ENCODE data around the gene GCGR.

Gene GCGR

GRCh38 chr17:81803728-81804558, at the start of gene GCGR:
Gene GCGR (plus strand): TSS chr17:81804150. CDS start chr17:81809019, 4,869 bp downstream.
- no peak for DNase-seq (ENCODE audit: low spot score)

DNA sequence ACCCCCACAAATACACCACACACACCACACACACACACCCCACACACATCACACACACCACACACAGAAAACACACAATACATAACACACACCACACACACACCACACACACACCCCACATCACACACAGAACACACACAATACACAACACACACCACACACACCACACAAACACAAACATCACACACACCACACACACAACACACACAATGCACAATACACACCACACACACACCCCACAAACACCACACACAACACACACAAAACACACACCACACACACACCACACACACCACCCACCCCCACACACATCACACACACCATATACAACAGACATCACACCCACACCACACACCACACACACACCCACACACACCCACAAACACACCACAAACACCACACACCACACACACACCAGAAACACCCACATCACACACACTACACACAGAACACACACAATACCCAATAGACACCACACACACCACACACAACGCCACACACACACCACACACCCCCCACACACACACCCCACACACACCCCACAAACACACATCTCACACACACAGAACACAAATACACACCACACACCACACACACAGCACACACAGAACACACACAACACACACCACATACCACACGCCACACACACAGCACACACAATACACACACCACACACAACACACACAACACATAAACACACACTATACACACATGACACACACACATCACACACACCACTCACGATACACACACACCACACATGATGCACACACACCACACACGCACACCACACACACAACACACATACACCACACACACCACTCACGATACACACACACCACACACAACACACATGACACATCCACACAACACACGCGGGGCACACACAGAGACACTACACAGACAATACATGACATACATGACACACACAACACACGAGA, 11.0 kb upstream of the GCGR start:
- DNase-seq (ENCODE audit: low spot score): no peak

DNA sequence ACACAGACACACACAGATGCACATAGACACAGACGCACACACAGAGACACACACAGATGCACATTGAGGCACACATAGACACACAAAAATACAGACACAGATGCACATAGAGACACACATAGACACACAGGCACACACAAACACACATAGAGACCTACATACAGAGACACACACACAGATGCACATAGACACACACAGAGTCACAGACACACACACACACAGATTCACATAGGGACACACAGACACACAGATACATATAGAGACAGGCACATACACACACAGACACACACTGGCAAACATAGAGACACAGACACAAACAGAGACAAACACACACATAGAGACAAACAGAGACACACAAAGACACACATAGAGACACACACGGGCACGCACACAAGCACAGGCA, 9.9 kb upstream of the GCGR start:
- no peak for DNase-seq (ENCODE audit: low spot score)

- DNase-seq (ENCODE audit: low spot score): no peak
These were observed 9.4 kb upstream of the GCGR start for GRCh38 chr17:81794509-81794908.

DNA sequence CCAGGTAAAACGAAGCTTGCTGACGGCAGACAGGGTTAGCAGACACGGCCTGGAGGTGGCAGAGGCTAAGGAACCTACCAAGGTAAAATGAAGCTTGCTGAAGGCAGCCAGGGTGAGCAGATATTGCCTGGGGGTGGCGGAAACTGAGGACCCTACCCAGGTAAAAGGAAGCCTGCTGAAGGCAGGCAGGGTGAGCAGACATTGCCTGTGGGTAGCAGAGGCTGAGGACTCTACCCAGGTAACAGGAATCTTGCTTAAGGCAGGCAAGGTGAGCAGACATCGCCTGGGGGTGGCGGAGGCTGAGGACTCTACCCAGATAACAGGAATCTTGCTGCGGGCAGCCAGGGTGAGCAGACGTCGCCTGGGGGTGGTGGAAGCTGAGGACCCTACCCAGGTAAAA, 2.6 kb upstream of the GCGR start:
- DNase-seq (ENCODE audit: low spot score): no peak

GRCh38 chr17:81802048-81802758, 1.7 kb upstream of the GCGR start:
- no peak for DNase-seq (ENCODE audit: low spot score)

DNA sequence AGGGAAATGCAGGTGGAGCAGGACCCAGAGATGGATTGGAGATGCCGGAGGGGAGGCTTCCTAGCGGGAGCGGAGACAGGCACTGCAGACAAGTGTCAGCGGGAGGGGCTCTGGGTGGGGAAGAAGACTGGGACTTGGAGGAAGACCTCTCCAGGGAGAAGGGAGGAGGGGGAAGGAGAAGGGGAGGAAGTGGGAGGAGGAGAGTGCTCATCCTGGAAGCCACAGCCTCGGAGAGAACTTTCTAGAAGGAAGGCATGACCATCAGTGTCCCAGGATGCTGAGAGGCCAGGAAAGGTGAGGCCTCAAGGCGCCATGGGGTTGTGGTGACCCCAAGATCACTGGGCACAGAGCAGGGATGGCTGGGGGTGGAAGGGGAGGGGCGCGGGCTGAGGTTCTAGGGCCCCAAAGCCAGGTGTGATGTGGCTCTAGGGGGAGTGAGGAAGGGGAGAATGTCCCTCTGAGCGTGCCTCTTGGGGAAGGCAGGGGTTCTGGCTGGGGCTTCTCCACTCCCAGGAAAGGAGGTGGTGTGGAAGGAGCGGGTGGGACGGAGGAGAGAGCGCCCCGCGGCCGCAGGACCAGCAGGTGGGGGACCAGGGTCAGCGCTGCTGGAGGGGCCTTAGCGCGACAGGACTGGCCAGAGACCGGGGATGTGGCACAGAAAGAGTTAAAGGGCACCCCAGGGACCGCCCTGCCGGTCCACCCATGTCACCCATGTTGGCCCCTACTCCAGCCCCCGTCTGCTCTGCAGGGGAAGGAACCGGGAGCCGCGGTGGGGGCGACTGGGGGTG, 900 bp upstream of the GCGR start:
- DNase-seq (ENCODE audit: low spot score): no peak

DNA sequence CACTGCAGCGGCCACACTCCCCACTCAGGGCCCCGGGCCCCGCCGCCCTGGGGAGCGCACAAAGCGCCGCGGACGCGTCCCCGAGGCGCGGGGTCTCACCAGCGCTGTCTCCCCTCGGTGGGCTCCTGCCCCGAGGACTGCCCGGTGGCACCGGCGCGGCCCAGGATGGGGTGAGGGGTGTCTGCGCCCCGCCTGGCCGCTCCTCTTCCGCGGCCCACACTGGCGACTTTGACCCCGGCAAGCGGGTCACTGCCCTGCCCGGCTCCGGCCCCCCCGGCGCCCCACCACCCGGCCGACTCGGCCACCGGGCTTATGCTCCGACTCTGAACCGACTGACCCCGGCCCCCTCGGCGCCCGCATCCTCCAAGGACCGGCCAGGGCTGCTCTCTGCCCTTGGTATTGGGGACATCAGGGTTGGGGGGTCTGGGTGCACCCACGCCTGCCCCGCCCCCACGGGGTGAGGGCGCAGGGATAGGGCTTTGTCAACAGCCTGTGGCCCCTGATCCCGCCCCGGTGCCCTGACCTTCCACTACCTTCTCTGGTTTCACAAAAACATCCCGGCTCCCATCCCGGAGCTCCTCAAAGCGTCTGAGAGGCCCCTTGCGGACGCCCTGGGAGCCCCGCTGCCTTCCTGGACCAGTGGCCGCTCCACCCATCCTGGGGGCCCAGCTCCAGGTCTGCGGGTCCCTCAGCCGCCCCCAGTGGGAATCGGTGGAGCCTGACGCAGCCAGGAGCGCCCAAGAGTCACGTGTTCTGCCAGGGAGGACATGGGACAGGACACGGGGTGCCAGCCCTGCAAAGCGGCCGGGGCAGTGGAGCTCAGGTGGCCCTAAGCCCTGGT, 829 bp downstream of the GCGR start:
- DNase-seq (ENCODE audit: low spot score): peak; percentile 55

DNA sequence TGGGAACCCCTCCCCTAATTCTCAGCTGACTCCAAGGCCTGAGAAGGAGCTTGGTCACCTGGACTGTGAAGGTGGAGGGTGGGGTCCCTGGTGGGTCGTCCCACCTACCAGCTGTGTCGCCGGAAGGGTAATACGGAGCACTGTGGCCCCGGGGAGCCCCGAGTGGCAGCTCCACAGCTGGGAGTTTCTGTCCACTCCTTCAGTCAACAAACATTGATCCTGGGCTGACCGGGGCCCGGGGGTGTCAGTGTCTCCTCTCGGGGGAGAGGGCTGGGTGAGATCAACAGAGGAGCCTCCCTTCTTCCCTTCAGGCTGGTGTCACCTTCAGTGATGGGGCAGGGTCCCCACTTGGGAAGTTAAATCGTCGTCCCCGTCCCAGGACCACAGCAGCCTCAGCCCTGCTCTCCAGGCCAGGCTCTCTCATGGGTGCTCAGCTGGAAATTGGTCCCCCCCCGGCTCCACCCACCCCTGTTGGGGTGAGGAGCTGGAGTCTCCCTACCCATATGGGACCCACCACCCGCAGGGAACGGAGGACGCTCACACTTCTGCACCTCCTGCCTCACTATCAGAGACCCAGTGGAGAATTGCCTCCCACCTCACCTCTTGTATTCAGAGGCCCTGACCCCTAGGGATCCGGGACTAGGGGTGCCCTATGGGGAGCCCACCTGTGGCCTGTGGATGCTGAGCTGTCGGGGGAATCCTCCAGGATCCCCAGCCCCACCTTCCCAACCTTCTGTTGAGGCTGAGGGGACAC, 1.9 kb downstream of the GCGR start:
- no peak for DNase-seq (ENCODE audit: low spot score)

DNA sequence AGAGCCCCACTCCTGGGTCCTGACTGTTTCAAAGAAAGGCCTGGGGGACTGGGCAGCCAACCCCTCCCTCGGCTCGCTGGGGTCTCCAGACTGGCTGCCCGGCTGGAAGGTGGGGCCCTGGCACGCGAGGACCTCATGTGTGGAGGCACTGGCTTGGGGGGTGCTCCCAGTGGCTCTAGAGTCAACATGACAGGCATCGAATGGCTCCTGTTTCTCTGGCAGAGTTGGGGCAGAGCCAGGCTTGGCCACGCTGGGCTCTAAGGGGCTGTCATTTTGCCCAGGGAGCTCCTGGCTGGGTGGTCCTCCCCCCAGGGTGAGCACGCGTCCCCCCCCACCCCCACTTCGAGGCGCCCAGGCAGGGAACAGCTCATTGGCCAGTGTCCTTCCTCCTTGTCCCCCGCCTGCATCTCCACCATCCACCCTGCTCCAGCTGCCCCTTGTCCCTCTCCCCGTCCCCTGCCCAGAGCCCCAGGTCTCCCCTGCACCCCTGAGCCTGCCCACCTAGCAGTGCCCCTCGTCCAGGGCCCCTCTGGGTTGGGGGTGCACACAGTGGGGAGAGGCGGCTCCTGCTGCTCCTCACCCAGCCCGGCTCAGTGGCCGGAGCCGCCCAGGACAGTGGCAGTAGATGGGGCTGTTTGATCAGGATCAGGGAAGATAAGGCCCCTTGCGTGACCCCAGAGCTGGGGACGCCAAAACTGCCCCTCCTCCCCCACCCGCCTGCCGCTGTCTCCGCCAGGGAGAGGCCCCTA, 2.7 kb downstream of the GCGR start:
- no peak for DNase-seq (ENCODE audit: low spot score)

- no peak for DNase-seq (ENCODE audit: low spot score)
These were observed 3.3 kb downstream of the GCGR start for GRCh38 chr17:81807210-81807719.

DNA sequence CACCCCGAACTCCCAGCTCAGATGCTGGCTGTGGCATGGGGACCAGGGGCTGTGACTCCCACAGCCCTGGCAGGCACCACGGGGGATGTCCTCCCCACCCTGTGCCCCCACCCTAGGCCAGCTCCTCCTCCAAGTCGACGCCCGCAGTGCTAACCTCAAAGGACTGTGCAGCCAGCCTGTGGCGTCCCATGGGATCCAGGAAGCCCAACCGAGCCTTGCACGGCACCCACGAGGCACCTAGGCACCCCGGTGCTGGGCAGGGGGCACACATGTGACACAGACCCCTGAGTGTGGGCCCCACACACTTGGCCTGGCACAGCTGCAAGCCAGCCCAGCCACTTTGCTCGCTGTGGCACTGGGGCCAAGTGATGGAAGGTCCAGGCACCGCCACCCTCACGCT, 3.9 kb downstream of the GCGR start:
- DNase-seq (ENCODE audit: low spot score): no peak

GRCh38 chr17:81808778-81809555, 5.0 kb downstream of the GCGR start:
- no peak for DNase-seq (ENCODE audit: low spot score)

DNA sequence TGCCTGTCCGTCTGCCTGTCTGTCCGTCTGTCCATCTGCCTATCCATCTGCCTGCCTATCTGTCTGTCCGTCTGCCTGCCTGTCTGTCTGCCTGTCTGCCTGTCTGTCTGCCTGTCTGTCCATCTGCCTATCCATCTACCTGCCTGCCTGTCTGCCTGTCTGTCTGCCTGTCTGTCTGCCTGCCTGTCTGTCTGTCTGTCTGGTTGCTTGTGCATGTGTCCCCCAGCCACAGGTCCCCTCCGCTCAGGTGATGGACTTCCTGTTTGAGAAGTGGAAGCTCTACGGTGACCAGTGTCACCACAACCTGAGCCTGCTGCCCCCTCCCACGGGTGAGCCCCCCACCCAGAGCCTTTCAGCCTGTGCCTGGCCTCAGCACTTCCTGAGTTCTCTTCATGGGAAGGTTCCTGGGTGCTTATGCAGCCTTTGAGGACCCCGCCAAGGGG, 5.6 kb downstream of the GCGR start:
- DNase-seq (ENCODE audit: low spot score): no peak

- DNase-seq (ENCODE audit: low spot score): no peak
These were observed 6.5 kb downstream of the GCGR start for GRCh38 chr17:81810476-81810875.

DNA sequence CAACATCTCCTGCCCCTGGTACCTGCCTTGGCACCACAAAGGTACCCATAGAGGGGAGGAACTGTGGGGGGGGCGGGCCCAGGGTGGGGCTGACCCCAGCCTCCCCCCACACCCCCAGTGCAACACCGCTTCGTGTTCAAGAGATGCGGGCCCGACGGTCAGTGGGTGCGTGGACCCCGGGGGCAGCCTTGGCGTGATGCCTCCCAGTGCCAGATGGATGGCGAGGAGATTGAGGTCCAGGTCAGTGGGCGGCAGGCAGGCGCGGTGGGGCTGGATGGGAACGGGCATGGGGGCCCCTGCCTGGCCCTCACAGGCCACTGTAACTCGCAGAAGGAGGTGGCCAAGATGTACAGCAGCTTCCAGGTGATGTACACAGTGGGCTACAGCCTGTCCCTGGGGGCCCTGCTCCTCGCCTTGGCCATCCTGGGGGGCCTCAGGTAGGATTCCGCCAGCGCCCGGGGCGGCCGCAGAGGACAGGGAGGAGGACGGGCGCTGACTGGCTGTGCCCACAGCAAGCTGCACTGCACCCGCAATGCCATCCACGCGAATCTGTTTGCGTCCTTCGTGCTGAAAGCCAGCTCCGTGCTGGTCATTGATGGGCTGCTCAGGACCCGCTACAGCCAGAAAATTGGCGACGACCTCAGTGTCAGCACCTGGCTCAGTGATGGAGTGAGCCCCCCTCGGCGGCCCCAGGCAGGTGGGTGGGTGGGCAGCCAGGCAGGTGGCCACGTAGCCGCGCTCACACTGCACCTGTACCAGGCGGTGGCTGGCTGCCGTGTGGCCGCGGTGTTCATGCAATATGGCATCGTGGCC, 7.1 kb downstream of the GCGR start:
- DNase-seq (ENCODE audit: low spot score): no peak
